ENCODE measurements around the gene MTRF1L. TPM values are rescaled to one million over a fixed set of nuclear protein-coding genes. Genes with fewer than 3 reads are reported as not detected.
A peak's percentile ranks its signal among the peaks of the same experiment; 100 is the strongest.
"Not testable (repeated sequence)": the region's sequence is repeated elsewhere in the genome, so short reads cannot be mapped to it uniquely, and the experiment has no call there.

MTRF1L gene
- total RNA-seq, 1 experiment from 2014 or later: 8.2 TPM

GRCh38 chr6:153024709-153025017 lies 22.2 kb upstream of the MTRF1L start:
- no peak for DNase-seq
- Histone ChIP-seq H3K36me3 (replicated peaks; ENCODE audit: control insufficient read depth, insufficient read depth, low read length) (no peaks in the 10 kb centered on the region; the same call in 1 of the 2 replicates), H3K27me3 (ENCODE audit: control insufficient read depth, insufficient read depth, low read length) (no peaks in the 10 kb centered on the region), H3K4me3 (ENCODE audit: insufficient read depth, low read depth, low read length) (no peak overlapping the region)

- Histone ChIP-seq H3K36me3 (replicated peaks; ENCODE audit: control insufficient read depth, insufficient read depth, low read length) (no peaks in the 10 kb centered on the region; the same call in 1 of the 2 replicates), H3K27me3 (ENCODE audit: control insufficient read depth, insufficient read depth, low read length) (no peaks in the 10 kb centered on the region), H3K4me3 (ENCODE audit: insufficient read depth, low read depth, low read length) (no peak overlapping the region)
- peak; percentile 48 for DNase-seq
Measured at GRCh38 chr6:153023977-153024708, 21.6 kb upstream of the MTRF1L start.

DNA sequence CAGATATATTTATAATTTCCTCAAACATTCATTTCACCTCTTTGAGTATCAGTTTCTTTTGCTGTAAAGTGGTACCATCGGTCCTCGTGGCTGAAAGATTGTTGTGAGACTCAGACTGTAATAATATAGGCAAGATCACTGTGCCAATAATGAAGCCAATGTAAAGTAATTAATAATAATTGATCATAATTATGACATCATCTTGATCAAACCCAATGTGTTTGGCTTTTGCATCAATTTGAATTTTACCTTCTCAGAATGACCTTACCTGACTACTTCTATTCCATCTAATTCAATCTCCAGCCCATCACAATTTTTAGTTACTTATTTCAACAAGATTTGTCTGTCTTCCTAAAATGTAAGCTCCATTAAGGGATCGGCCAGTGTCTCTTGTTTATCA lies 15.8 kb upstream of the MTRF1L start:
- H3K27me3 ChIP-seq (ENCODE audit: control insufficient read depth, insufficient read depth, low read length): no peaks in the 10 kb centered on the region
- H3K36me3 ChIP-seq (replicated peaks; ENCODE audit: control insufficient read depth, insufficient read depth, low read length): no peaks in the 10 kb centered on the region
- no peak for DNase-seq
- H3K4me3 ChIP-seq (ENCODE audit: insufficient read depth, low read depth, low read length): no peak overlapping the region

DNA sequence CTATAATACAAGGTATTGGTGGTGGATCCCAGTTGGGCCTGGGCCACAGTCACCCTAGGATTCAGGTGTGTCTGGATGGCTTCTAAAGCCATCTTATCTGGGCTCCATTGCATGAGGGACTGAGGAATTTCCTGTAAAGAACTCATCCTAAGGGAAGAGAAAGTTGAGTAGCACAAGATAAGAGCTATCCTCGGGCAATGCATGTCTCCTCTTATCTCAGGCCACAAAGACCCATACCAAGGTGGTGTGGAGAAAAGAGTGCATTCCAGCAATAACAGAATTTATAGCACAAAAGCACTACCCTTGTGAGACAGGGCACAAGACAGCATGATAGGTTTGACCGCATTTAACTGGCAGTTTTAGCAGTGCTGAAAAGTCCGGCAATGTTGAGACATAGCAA lies 14.3 kb upstream of the MTRF1L start:
- Histone ChIP-seq H3K4me3 (ENCODE audit: insufficient read depth, low read depth, low read length) (no peak overlapping the region), H3K27me3 (ENCODE audit: control insufficient read depth, insufficient read depth, low read length) (no peaks in the 10 kb centered on the region), H3K36me3 (replicated peaks; ENCODE audit: control insufficient read depth, insufficient read depth, low read length) (no peaks in the 10 kb centered on the region)
- DNase-seq: no peak

- Histone ChIP-seq H3K36me3 (replicated peaks; ENCODE audit: control insufficient read depth, insufficient read depth, low read length) (no peaks in the 10 kb centered on the region), H3K27me3 (ENCODE audit: control insufficient read depth, insufficient read depth, low read length) (no peaks in the 10 kb centered on the region), H3K4me3 (ENCODE audit: insufficient read depth, low read depth, low read length) (no peak overlapping the region)
- no peak for DNase-seq
Measured at GRCh38 chr6:153015094-153015640, 12.7 kb upstream of the MTRF1L start.

DNA sequence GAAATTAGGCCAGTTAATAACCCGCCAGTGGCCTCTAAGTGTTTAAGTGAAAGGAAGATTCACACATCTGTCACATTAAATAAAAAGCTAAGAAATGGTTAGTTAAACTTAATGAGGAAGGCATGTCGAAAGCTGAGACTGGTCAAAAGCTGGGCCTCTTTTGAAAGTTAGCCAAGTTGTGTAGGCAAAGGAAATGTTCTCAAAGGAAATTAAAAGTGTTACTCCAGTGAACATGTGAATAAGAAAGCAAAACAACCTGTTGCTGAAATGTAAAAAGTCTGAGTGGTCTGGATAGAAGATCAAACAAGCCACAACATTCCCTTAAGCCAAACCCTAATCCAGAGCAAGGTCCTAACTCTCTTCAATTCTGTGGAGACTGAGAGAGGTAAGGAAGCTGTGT lies 10.9 kb upstream of the MTRF1L start:
- no peaks in the 10 kb centered on the region for H3K27me3 ChIP-seq (ENCODE audit: control insufficient read depth, insufficient read depth, low read length)
- H3K4me3 ChIP-seq (ENCODE audit: insufficient read depth, low read depth, low read length): no peak overlapping the region
- no peaks in the 10 kb centered on the region for H3K36me3 ChIP-seq (replicated peaks; ENCODE audit: control insufficient read depth, insufficient read depth, low read length)
- DNase-seq: no peak

DNA sequence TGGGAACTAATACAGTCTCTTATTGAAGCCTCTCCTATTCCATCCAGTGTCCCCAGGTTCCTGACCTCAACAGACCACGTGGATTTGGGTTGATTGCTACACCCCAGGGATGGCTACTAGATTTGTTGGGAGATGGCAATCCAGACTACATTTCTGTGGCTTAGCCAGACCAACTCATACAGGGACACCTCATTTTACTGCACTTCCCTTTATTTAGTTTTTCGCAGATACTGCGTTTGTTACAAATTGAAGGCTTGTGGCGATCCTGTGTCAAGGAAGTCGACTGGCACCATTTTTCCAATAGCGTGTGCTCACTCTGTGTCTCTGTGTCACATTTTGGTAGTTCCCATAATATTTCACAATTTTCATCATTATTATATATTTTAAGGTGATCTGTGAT lies 10.3 kb upstream of the MTRF1L start:
- Histone ChIP-seq H3K4me3 (ENCODE audit: insufficient read depth, low read depth, low read length) (no peak overlapping the region), H3K36me3 (replicated peaks; ENCODE audit: control insufficient read depth, insufficient read depth, low read length) (no peaks in the 10 kb centered on the region)
- DNase-seq: no peak

DNA sequence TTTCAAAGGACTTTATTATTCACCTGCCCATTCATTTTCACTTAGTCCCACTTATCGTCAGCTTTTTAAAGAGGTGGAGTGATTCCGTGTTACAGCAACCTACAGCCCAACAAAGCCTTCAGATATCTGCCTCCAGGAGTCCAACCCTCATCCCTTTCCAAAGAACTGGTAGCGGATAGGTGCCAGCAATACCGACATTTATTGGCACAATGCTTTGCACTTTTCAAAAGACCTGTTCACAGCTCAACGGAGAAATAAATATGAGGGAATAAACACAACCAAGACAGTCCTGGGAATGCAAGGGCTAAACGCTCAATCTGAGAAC lies 819 bp upstream of the MTRF1L start:
- Histone ChIP-seq H3K27me3 (ENCODE audit: control insufficient read depth, insufficient read depth, low read length) (no peaks in the 10 kb centered on the region), H3K36me3 (replicated peaks; ENCODE audit: control insufficient read depth, insufficient read depth, low read length) (no peaks in the 10 kb centered on the region; the same call in 1 of the 2 replicates), H3K4me3 (ENCODE audit: insufficient read depth, low read depth, low read length) (peak overlapping the region; percentile 96)
- no peak for DNase-seq

More for the DNA sequence above, 10.3 kb upstream of the MTRF1L start:
- no peaks in the 10 kb centered on the region for H3K27me3 ChIP-seq (ENCODE audit: control insufficient read depth, insufficient read depth, low read length)

DNA sequence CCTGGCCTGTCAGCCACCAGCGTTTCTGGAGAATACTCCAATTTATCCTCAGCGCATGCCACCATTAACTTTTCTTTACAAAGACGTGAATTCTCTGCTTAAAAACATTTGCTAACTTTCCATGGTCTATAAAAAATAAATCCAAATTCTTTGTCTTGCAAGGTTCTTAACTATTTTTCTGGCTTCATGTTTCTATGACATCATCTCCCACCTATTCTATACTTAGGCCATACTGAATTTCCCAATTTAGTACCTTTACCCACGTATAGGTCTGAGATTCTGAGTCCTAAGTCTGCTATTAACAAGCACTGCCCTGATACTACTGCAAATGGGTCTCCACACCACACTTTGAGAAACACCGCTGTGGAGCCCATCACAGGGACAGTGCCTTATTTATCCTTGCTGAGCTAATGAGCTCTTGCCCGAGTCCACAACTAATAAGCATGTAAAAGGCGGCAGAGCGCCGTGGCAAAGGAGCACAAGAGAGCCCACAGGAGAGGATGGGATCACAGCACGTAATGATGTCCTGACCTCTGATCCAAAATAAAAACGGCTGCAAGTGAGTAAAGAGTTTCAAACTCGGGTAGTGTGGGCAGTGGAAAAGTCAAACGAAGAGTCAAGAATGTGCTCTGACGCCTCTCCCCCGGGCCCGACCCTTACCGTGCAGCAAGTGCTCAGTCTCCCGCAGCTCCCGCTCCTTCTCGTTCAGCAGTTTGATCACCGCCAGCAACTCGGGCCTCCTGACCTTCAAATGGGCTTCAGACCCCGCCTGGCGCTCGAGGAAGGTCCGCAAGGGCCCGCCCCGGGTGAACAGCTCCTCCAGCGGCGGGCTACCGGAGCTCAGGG lies 519 bp downstream of the MTRF1L start:
- Histone ChIP-seq H3K4me3 (ENCODE audit: insufficient read depth, low read depth, low read length) (peak overlapping the region; percentile 96), H3K27me3 (ENCODE audit: control insufficient read depth, insufficient read depth, low read length) (no peaks in the 10 kb centered on the region), H3K36me3 (replicated peaks; ENCODE audit: control insufficient read depth, insufficient read depth, low read length) (peaks cover 3% of the 10 kb centered on the region)
- DNase-seq: peak; percentile 20

DNA sequence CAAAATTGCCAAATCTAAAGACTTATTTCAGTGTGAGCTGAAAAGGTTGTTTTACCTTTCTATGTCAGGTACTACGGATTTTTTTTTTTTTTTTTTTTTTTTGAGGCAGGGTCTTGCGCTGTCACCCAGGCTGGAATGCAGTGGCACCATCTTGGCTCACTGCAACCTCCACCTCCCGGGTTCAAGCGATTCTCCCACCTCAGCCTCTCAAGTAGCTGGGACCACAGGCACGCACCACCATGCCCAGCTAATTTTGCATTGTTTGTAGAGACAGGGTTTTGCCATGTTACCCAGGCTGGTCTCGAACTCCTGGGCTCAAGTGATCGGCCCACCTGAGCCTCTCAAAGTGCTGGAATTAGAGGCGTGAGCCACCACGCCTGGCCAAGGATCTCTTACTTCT lies 1.7 kb downstream of the MTRF1L start:
- H3K4me3 ChIP-seq (ENCODE audit: insufficient read depth, low read depth, low read length); H3K36me3 ChIP-seq (replicated peaks; ENCODE audit: control insufficient read depth, insufficient read depth, low read length); H3K27me3 ChIP-seq (ENCODE audit: control insufficient read depth, insufficient read depth, low read length): not testable (repeated sequence)

GRCh38 chr6:153000243-153000642 lies 2.3 kb downstream of the MTRF1L start:
- no peak for DNase-seq

More for the DNA sequence above, 1.7 kb downstream of the MTRF1L start:
- DNase-seq: not testable (repeated sequence)

GRCh38 chr6:152999538-152999937 lies 3.0 kb downstream of the MTRF1L start:
- not testable (repeated sequence) for H3K27me3 ChIP-seq (ENCODE audit: control insufficient read depth, insufficient read depth, low read length); H3K36me3 ChIP-seq (replicated peaks; ENCODE audit: control insufficient read depth, insufficient read depth, low read length); DNase-seq; H3K4me3 ChIP-seq (ENCODE audit: insufficient read depth, low read depth, low read length)

More at GRCh38 chr6:153000243-153000642, 2.3 kb downstream of the MTRF1L start:
- Histone ChIP-seq H3K27me3 (ENCODE audit: control insufficient read depth, insufficient read depth, low read length) (no peaks in the 10 kb centered on the region), H3K4me3 (ENCODE audit: insufficient read depth, low read depth, low read length) (no peak overlapping the region), H3K36me3 (replicated peaks; ENCODE audit: control insufficient read depth, insufficient read depth, low read length) (peaks cover 3% of the 10 kb centered on the region)

DNA sequence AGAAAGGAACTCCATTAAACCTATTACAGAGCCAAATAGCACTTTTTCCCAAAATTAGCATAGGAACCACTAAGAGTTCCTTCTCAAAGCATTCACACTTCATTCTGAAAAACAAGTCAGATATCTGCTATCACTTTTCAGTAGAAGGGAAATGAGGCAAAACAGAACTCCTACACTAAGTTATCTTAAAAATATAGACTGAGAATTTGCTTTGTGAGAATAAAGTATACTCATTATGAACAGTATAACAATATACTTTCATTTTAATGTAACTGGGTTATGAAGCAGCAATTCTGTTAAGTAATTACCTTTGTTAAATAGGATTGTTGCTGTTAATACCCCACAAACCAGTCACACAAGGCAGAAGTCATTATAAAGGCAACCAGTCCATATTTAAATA lies 8.7 kb downstream of the MTRF1L start:
- no peak overlapping the region for H3K4me3 ChIP-seq (ENCODE audit: insufficient read depth, low read depth, low read length)
- peaks cover 7% of the 10 kb centered on the region for H3K36me3 ChIP-seq (replicated peaks; ENCODE audit: control insufficient read depth, insufficient read depth, low read length)
- H3K27me3 ChIP-seq (ENCODE audit: control insufficient read depth, insufficient read depth, low read length): no peaks in the 10 kb centered on the region
- no peak for DNase-seq

DNA sequence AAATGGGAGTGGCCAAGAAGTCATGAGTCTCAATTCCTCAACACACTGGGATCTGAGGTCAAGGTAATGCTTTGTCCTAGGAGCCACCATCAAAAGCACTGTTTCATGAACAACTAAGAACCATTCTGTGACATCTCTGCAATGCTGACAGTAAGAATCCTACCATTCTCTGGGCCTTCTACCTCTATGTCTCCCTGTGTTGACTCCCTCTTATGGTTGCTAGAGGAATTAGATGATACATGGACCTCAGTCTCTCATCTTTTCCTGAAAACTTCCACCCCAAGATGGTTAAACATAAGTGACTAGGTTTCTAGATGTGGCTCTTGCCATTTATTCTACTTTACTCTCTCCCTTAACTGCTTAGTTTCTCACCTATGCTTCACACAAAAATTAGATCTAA lies 9.1 kb downstream of the MTRF1L start:
- peak; percentile 56 for DNase-seq
- no peaks in the 10 kb centered on the region for H3K27me3 ChIP-seq (ENCODE audit: control insufficient read depth, insufficient read depth, low read length)
- H3K4me3 ChIP-seq (ENCODE audit: insufficient read depth, low read depth, low read length): no peak overlapping the region
- peaks cover 7% of the 10 kb centered on the region for H3K36me3 ChIP-seq (replicated peaks; ENCODE audit: control insufficient read depth, insufficient read depth, low read length)

DNA sequence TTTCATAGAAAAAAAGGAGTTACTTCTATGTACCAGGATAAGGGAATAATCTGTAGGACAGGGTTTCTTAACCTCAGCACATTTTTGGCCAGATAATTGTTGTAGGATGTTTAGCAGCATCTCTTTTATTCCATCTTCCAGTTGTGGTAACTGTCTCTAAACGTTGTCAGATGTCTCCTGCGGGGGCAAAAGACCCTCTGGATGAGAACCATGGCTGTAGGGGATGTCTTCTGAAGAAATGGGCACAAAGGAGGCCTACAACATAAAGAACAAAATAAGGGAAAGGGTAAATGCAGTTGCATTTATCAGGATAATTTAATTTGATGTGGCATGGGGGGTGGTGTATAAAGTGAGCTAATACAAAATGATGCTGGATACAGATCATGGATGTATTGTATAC lies 15.5 kb downstream of the MTRF1L start:
- no peak for DNase-seq
- Histone ChIP-seq H3K36me3 (replicated peaks; ENCODE audit: control insufficient read depth, insufficient read depth, low read length) (no peaks in the 10 kb centered on the region; the same call in 1 of the 2 replicates), H3K4me3 (ENCODE audit: insufficient read depth, low read depth, low read length) (no peak overlapping the region), H3K27me3 (ENCODE audit: control insufficient read depth, insufficient read depth, low read length) (no peaks in the 10 kb centered on the region)

Data from H7 (cell line).